Thymus (tissue), 11 donors: Measurements from ENCODE around the gene UBE2I. TPM values are rescaled to one million over a fixed set of nuclear protein-coding genes. Genes with fewer than 3 reads are reported as not detected.
"Not testable (repeated sequence)": the region's sequence is repeated elsewhere in the genome, so short reads cannot be mapped to it uniquely, and the experiment has no call there.

Experiments used
- DNase-seq, 9 donors: peaks; one replicate each; pipeline ENCODE4 v3.0.0-alpha.2; 2013; ENCODE audit warnings: low spot score in 9 of 9, low read depth in 6 of 9, missing footprints in 1 of 9
- H3K27ac ChIP-seq, 2 donors: one replicate each; pipeline ENCODE4 v1.5.1; 2013; ENCODE audit warnings: control low read depth in 1 of 2, low read depth in 1 of 2, low read length in 1 of 2, mild to moderate bottlenecking in 1 of 2, moderate library complexity in 1 of 2
- H3K27me3 ChIP-seq, 2 donors: one replicate each; pipeline ENCODE4 v1.5.1; 2013; ENCODE audit warnings: low read length in 1 of 2; ENCODE audit not compliant: control insufficient read depth in 2 of 2, insufficient read depth in 1 of 2
- H3K36me3 ChIP-seq, 2 donors: one replicate each; pipeline ENCODE4 v1.5.1; 2013; ENCODE audit warnings: low read length in 1 of 2, mild to moderate bottlenecking in 1 of 2, moderate library complexity in 1 of 2; ENCODE audit not compliant: control insufficient read depth in 2 of 2, insufficient read depth in 2 of 2
- H3K4me1 ChIP-seq, 2 donors: one replicate each; pipeline ENCODE4 v1.5.1; 2013; ENCODE audit warnings: low read length in 2 of 2; ENCODE audit not compliant: control insufficient read depth in 2 of 2, insufficient read depth in 2 of 2
- H3K4me3 ChIP-seq, 2 donors: one replicate each; pipeline ENCODE4 v1.5.1; 2013; ENCODE audit warnings: low read length in 2 of 2, control low read depth in 1 of 2, mild to moderate bottlenecking in 1 of 2
- H3K9me3 ChIP-seq, 2 donors: one replicate each; pipeline ENCODE4 v1.5.1; 2013; ENCODE audit warnings: low read length in 1 of 2, mild to moderate bottlenecking in 1 of 2; ENCODE audit not compliant: control insufficient read depth in 2 of 2, insufficient read depth in 1 of 2
- WGBS: extraction: QIAGEN DNeasy Blood & Tissue Kit; methylation state at CpG from one replicate; pipeline ENCODE4 v1.1.7; 2013; 5-methylcytosine and 5-hydroxymethylcytosine counted together
- polyA plus RNA-seq: library from polyadenylated mRNA; stranded (reverse); fragments of 200-250 nt; gene quantifications from one replicate; pipeline ENCODE4 v1.2.3, GENCODE V29; 2013
- total RNA-seq: library from RNA; stranded (reverse); fragments of 120-200 nt; gene quantifications from one replicate; pipeline ENCODE4 v1.2.4, GENCODE V29; 2013
- donor health status: healthy.

UBE2I gene
- total and polyA plus RNA-seq, 2 donors: 58.5 to 105 TPM

GRCh38 chr16:1263591-1264344 lies 45.7 kb upstream of the UBE2I start:
- Histone ChIP-seq H3K27me3 (peaks cover 37 to 49% of the 10 kb centered on the region in 2 donors), H3K36me3 (no peaks in the 10 kb centered on the region), H3K4me1 (peaks cover 0 to 4% of the 10 kb centered on the region in 2 donors), H3K9me3 (peaks cover 0 to 17% of the 10 kb centered on the region in 2 donors), H3K4me3 (no peak overlapping the region), H3K27ac (no peak overlapping the region)
- no peak for DNase-seq
- 89% methylated on average over 15 of the region's 15 CpGs for WGBS

GRCh38 chr16:1264345-1265089 lies 44.9 kb upstream of the UBE2I start:
- no peak overlapping the region for H3K27ac ChIP-seq
- H3K9me3 ChIP-seq: peaks cover 0 to 17% of the 10 kb centered on the region in 2 donors
- H3K27me3 ChIP-seq: peaks cover 32 to 42% of the 10 kb centered on the region in 2 donors
- no peaks in the 10 kb centered on the region for H3K4me1 ChIP-seq
- no peak overlapping the region for H3K4me3 ChIP-seq
- WGBS: 98% methylated on average over 16 of the region's 16 CpGs
- no peak for DNase-seq
- H3K36me3 ChIP-seq: no peaks in the 10 kb centered on the region

- 91% methylated on average over 13 of the region's 13 CpGs for WGBS
- Histone ChIP-seq H3K4me3 (no peak overlapping the region), H3K9me3 (peaks cover 0 to 17% of the 10 kb centered on the region in 2 donors), H3K27me3 (peaks cover 25 to 35% of the 10 kb centered on the region in 2 donors), H3K4me1 (no peaks in the 10 kb centered on the region), H3K27ac (no peak overlapping the region), H3K36me3 (no peaks in the 10 kb centered on the region)
- DNase-seq: no peak
Measured at GRCh38 chr16:1265090-1265630, 44.3 kb upstream of the UBE2I start.

GRCh38 chr16:1265826-1266225 lies 43.6 kb upstream of the UBE2I start:
- peaks cover 19 to 28% of the 10 kb centered on the region in 2 donors for H3K27me3 ChIP-seq
- DNase-seq: no peak

GRCh38 chr16:1269418-1269817 lies 40.0 kb upstream of the UBE2I start:
- not testable (repeated sequence) for H3K36me3 ChIP-seq, H3K27ac ChIP-seq, H3K4me1 ChIP-seq, H3K4me3 ChIP-seq, DNase-seq, H3K27me3 ChIP-seq
- WGBS: 98% methylated on average over 7 of the region's 7 CpGs
- peaks cover 0 to 11% of the 10 kb centered on the region in 2 donors for H3K9me3 ChIP-seq

More at GRCh38 chr16:1265826-1266225, 43.6 kb upstream of the UBE2I start:
- H3K27ac ChIP-seq: no peak overlapping the region
- H3K36me3 ChIP-seq: no peaks in the 10 kb centered on the region
- no peak overlapping the region for H3K4me3 ChIP-seq
- WGBS: 95% methylated on average over 19 of the region's 19 CpGs
- no peaks in the 10 kb centered on the region for H3K4me1 ChIP-seq
- peaks cover 0 to 17% of the 10 kb centered on the region in 2 donors for H3K9me3 ChIP-seq

- 91% methylated on average over 12 of the region's 12 CpGs for WGBS
- no peaks in the 10 kb centered on the region for H3K36me3 ChIP-seq
- no peaks in the 10 kb centered on the region for H3K9me3 ChIP-seq
- no peak overlapping the region for H3K27ac ChIP-seq
- peaks cover 0 to 9% of the 10 kb centered on the region in 2 donors for H3K4me1 ChIP-seq
- no peak overlapping the region for H3K4me3 ChIP-seq
- no peak for DNase-seq
- peaks cover 0 to 4% of the 10 kb centered on the region in 2 donors for H3K27me3 ChIP-seq
Measured at GRCh38 chr16:1271380-1271723, 38.1 kb upstream of the UBE2I start.

- not testable (repeated sequence) for H3K36me3 ChIP-seq, H3K4me1 ChIP-seq, H3K9me3 ChIP-seq, H3K4me3 ChIP-seq, H3K27ac ChIP-seq, H3K27me3 ChIP-seq
- peak in 1 of 9 donors; percentile 21 for DNase-seq
- WGBS: 30% methylated on average over 19 of the region's 19 CpGs
Measured at GRCh38 chr16:1271724-1272413, 37.6 kb upstream of the UBE2I start.

GRCh38 chr16:1272453-1273198 lies 36.8 kb upstream of the UBE2I start:
- no peak overlapping the region for H3K4me3 ChIP-seq
- DNase-seq: no peak
- WGBS: 86% methylated on average over 9 of the region's 9 CpGs
- H3K27me3 ChIP-seq: peaks cover 0 to 12% of the 10 kb centered on the region in 2 donors
- H3K27ac ChIP-seq: no peak overlapping the region
- H3K4me1 ChIP-seq: peaks cover 0 to 9% of the 10 kb centered on the region in 2 donors
- H3K36me3 ChIP-seq: no peaks in the 10 kb centered on the region
- H3K9me3 ChIP-seq: no peaks in the 10 kb centered on the region
